ENCODE results near the gene CHL1. TPM values are rescaled to one million over a fixed set of nuclear protein-coding genes. Genes with fewer than 3 reads are reported as not detected.

The CHL1 gene
- total RNA-seq, 1 donor from 2014 or later, result 1.4 TPM

- no peaks in the 10 kb centered on the region for H3K36me3 Mint-ChIP-seq
- TF ChIP-seq CTCF (conservative IDR thresholded peaks at IDR 0.05), result no peak
- no peak for DNase-seq (ENCODE audit: extremely low spot score, unreplicated experiment)
- H3K27ac Mint-ChIP-seq, result no peak overlapping the region
- no peaks in the 10 kb centered on the region for H3K9me3 Mint-ChIP-seq
- H3K4me1 Mint-ChIP-seq (ENCODE audit: unreplicated experiment), result no peaks in the 10 kb centered on the region
- peaks cover 3% of the 10 kb centered on the region for H3K27me3 Mint-ChIP-seq
- H3K4me3 Mint-ChIP-seq, result no peak overlapping the region
These were observed 68.0 kb downstream of the CHL1 start for GRCh38 chr3:264394-265156.

GRCh38 chr3:267101-267500, 70.5 kb downstream of the CHL1 start:
- Mint-ChIP-seq H3K4me1 (ENCODE audit: unreplicated experiment) (no peaks in the 10 kb centered on the region), H3K36me3 (no peaks in the 10 kb centered on the region), H3K9me3 (no peaks in the 10 kb centered on the region), H3K4me3 (no peak overlapping the region), H3K27me3 (no peaks in the 10 kb centered on the region), H3K27ac (no peak overlapping the region)
- no peak for TF ChIP-seq CTCF (conservative IDR thresholded peaks at IDR 0.05)
- DNase-seq (ENCODE audit: extremely low spot score, unreplicated experiment), result no peak

- Mint-ChIP-seq H3K27ac (no peak overlapping the region), H3K4me1 (ENCODE audit: unreplicated experiment) (no peaks in the 10 kb centered on the region), H3K9me3 (no peaks in the 10 kb centered on the region), H3K36me3 (no peaks in the 10 kb centered on the region), H3K27me3 (peaks cover 15% of the 10 kb centered on the region), H3K4me3 (no peak overlapping the region)
- TF ChIP-seq CTCF (conservative IDR thresholded peaks at IDR 0.05), result no peak
- no peak for DNase-seq (ENCODE audit: extremely low spot score, unreplicated experiment)
These were observed 74.1 kb downstream of the CHL1 start for GRCh38 chr3:270688-271087.

GRCh38 chr3:274927-275326, 78.4 kb downstream of the CHL1 start:
- H3K27ac Mint-ChIP-seq, result no peak overlapping the region
- H3K36me3 Mint-ChIP-seq, result no peaks in the 10 kb centered on the region
- TF ChIP-seq CTCF (conservative IDR thresholded peaks at IDR 0.05), result no peak
- H3K4me3 Mint-ChIP-seq, result no peak overlapping the region
- H3K27me3 Mint-ChIP-seq, result peaks cover 15% of the 10 kb centered on the region
- H3K9me3 Mint-ChIP-seq, result no peaks in the 10 kb centered on the region
- no peaks in the 10 kb centered on the region for H3K4me1 Mint-ChIP-seq (ENCODE audit: unreplicated experiment)
- no peak for DNase-seq (ENCODE audit: extremely low spot score, unreplicated experiment)

GRCh38 chr3:277873-278272, 81.3 kb downstream of the CHL1 start:
- no peaks in the 10 kb centered on the region for H3K4me1 Mint-ChIP-seq (ENCODE audit: unreplicated experiment)
- H3K9me3 Mint-ChIP-seq, result no peaks in the 10 kb centered on the region
- no peaks in the 10 kb centered on the region for H3K36me3 Mint-ChIP-seq
- no peak for TF ChIP-seq CTCF (conservative IDR thresholded peaks at IDR 0.05)
- H3K4me3 Mint-ChIP-seq, result no peak overlapping the region
- H3K27ac Mint-ChIP-seq, result no peak overlapping the region
- DNase-seq (ENCODE audit: extremely low spot score, unreplicated experiment), result no peak
- H3K27me3 Mint-ChIP-seq, result peaks cover 13% of the 10 kb centered on the region
